GM12878 (cell line): Measurements from ENCODE around the gene DCAF4. TPM values are rescaled to one million over a fixed set of nuclear protein-coding genes. Genes with fewer than 3 reads are reported as not detected.

ENCODE experiments used
- ATAC-seq: fragments of 200-7000 bp; cut with Tn5 transposase; 3 replicates; pipeline ENCODE4 v1.9.1; 2020; ENCODE audit warnings: mild to moderate bottlenecking, moderate library complexity
- BruUV-seq: library from RNA; stranded (reverse); fragments of 400-500 nt; replicated peaks from 2 replicates; lab custom pipeline; 2021; lab: Mats Ljungman, UMichigan
- CTCF ChIA-PET: fragments of 300-600 bp; sonication (Branson Sonifier 250); formaldehyde crosslinking; extraction: SDS; loops from one replicate; lab custom pipeline; 2021; ENCODE audit warnings: inconsistent platforms; lab: Yijun Ruan, JAX
- POLR2A ChIA-PET: fragments of 350-600 bp; formaldehyde crosslinking; extraction: SDS; loops from one replicate; lab custom pipeline; 2021; ENCODE audit warnings: inconsistent platforms; lab: Charles Lee
- RAD21 ChIA-PET: fragments of 300-600 bp; sonication (Branson Sonifier 250); formaldehyde crosslinking; loops from one replicate; lab custom pipeline; 2023; ENCODE audit warnings: antibody characterized with exemption; ENCODE audit not compliant: unreplicated experiment; lab: Charles Lee
- SMC1A ChIA-PET: fragments of 300-600 bp; sonication (Branson Sonifier 250); formaldehyde crosslinking; loops from one replicate; lab custom pipeline; 2023; ENCODE audit not compliant: unreplicated experiment, uncharacterized antibody; lab: Charles Lee
- DNase-seq: peaks from one replicate; pipeline ENCODE4 v3.0.0-alpha.2; 2011; ENCODE audit warnings: low read depth, low spot score
- FAIRE-seq: peaks from 3 replicates; lab custom pipeline; 2011; peaks lifted over from hg19 to GRCh38; lab: Jason Lieb, UNC
- H2AFZ ChIP-seq: 2 replicates; pipeline ENCODE4 v1.6.0; 2011; ENCODE audit warnings: low read depth, low read length, control low read depth; ENCODE audit not compliant: control insufficient read depth
- H3K27ac ChIP-seq: 2 replicates; pipeline ENCODE4 v1.5.1; 2011; ENCODE audit warnings: control low read depth; ENCODE audit not compliant: control insufficient read depth, insufficient read depth
- H3K27me3 ChIP-seq, 2 experiments: replicated peaks in 1 of 2; 2 replicates each; pipeline versions ENCODE4 v1.6.0 to v1.6.1; 2011; ENCODE audit warnings: low read length in 1 of 2; ENCODE audit not compliant: control insufficient read depth in 2 of 2, insufficient read depth in 2 of 2
- H3K36me3 ChIP-seq, 2 experiments: 2 replicates each; pipeline ENCODE4 v1.5.1; 2011; ENCODE audit warnings: low read length in 1 of 2; ENCODE audit not compliant: control insufficient read depth in 2 of 2, insufficient read depth in 2 of 2
- H3K4me1 ChIP-seq: 2 replicates; pipeline ENCODE4 v1.6.1; 2011; ENCODE audit warnings: mild to moderate bottlenecking, low read length, moderate library complexity, mixed read lengths; ENCODE audit not compliant: control insufficient read depth, insufficient read depth
- H3K4me2 ChIP-seq: 2 replicates; pipeline ENCODE4 v1.6.0; 2011; ENCODE audit warnings: control low read depth; ENCODE audit not compliant: control insufficient read depth, insufficient read depth
- H3K4me3 ChIP-seq: fragments of 200-600 bp; sonication (generic); 2 replicates; pipeline ENCODE4 v1.5.1; 2016
- H3K79me2 ChIP-seq: 2 replicates; pipeline ENCODE4 v1.6.0; 2011; ENCODE audit warnings: low read length; ENCODE audit not compliant: control insufficient read depth, insufficient read depth
- H3K9ac ChIP-seq: 2 replicates; pipeline ENCODE4 v1.8.0; 2011; ENCODE audit warnings: low read length, control low read depth, mixed read lengths; ENCODE audit not compliant: control insufficient read depth, insufficient read depth
- H3K9me3 ChIP-seq: replicated peaks from 3 replicates; pipeline ENCODE4 v1.5.1; 2011; ENCODE audit warnings: mild to moderate bottlenecking, low read length; ENCODE audit not compliant: control insufficient read depth, insufficient read depth
- H4K20me1 ChIP-seq: 2 replicates; pipeline ENCODE4 v1.6.0; 2011; ENCODE audit not compliant: control insufficient read depth, insufficient read depth
- ASH2L ChIP-seq: fragments of 300-600, 200-600 bp; sonication (generic); IDR thresholded peaks from 2 replicates; pipeline ENCODE4 v1.6.1; 2017; ENCODE audit warnings: low read depth, mild to moderate bottlenecking, borderline replicate concordance
- CBX3 ChIP-seq: fragments of 200-600 bp; sonication (generic); IDR thresholded peaks from 2 replicates; pipeline ENCODE4 v1.6.1; 2016; ENCODE audit warnings: low read depth, borderline replicate concordance
- EED ChIP-seq: sonication (generic); IDR thresholded peaks from 2 replicates; pipeline ENCODE4 v1.6.1; 2016; ENCODE audit warnings: antibody characterized with exemption, low read depth
- MYB ChIP-seq: fragments of 150-350 bp; IDR thresholded peaks from 2 replicates; pipeline ENCODE4 v1.6.1; 2014; ENCODE audit warnings: mild to moderate bottlenecking, low read depth, low read length, borderline replicate concordance
- NFIC ChIP-seq: IDR thresholded peaks from 2 replicates; pipeline ENCODE4 v1.6.1; 2012; ENCODE audit warnings: low read depth, mild to moderate bottlenecking, inconsistent platforms, low read length, moderate library complexity
- SIX5 ChIP-seq: IDR thresholded peaks from 2 replicates; pipeline ENCODE4 v1.6.1; 2011; ENCODE audit warnings: mild to moderate bottlenecking, low read depth, low read length, moderate library complexity; ENCODE audit not compliant: severe bottlenecking
- SRF ChIP-seq, 2 experiments: IDR thresholded peaks; 2 replicates each; pipeline ENCODE4 v1.6.1; 2011; ENCODE audit warnings: low read depth in 2 of 2, low read length in 2 of 2, mild to moderate bottlenecking in 1 of 2, moderate library complexity in 1 of 2
- TARDBP ChIP-seq: IDR thresholded peaks from 2 replicates; pipeline ENCODE4 v1.6.1; 2016; ENCODE audit warnings: borderline replicate concordance
- TCF12 ChIP-seq: IDR thresholded peaks from 2 replicates; pipeline ENCODE4 v1.6.1; 2011; ENCODE audit warnings: low read depth, mild to moderate bottlenecking, low read length
- WGBS: methylation state at CpG from one replicate; pipeline ENCODE4 v1.1.6; 2016; ENCODE audit warnings: low lambda C conversion rate; ENCODE audit not compliant: insufficient replicate concordance, insufficient coverage; ENCODE audit errors: missing lambda C conversion rate; 5-methylcytosine and 5-hydroxymethylcytosine counted together
- in situ Hi-C: fragments of 300-500 bp; cut with MboI; formaldehyde crosslinking; loops from 9 replicates; pipeline ENCODE4 v1.14.3; 2018; ENCODE audit warnings: mixed read lengths
- intact Hi-C: fragments of 100-400 bp; cut with micrococcal nuclease; formaldehyde crosslinking; loops from one replicate; pipeline ENCODE4 v1.14.2; 2022; ENCODE audit not compliant: unreplicated experiment
- polyA plus RNA-seq, 11 experiments: library from polyadenylated mRNA; depleted of rRNA in 4 of 11; unstranded in 6 of 11; stranded (reverse) in 5 of 11; fragments of >200 nt; fragmentation: Nextera tagmentation in 4 of 11; fragmentation: Illumina TruSeq in 1 of 11; extraction: Ambion mirVana in 4 of 11; extraction: Trizol in 1 of 11; gene quantifications; 1 replicate in 1 of 11; 2 replicates in 10 of 11; pipeline versions ENCODE4 v1.2.1 to v1.2.3, GENCODE V29; 2011 to 2016; ENCODE audit warnings: inconsistent platforms in 2 of 11, missing spikeins in 2 of 11, low read depth in 1 of 11
- total RNA-seq, 4 experiments: library from RNA; depleted of rRNA in 3 of 4; stranded (reverse); fragments of >200 nt in 3 of 4; fragmentation: Illumina TruSeq in 1 of 4; extraction: Trizol in 1 of 4; gene quantifications; 2 replicates each; pipeline versions ENCODE4 v1.2.1 to v1.2.3, GENCODE V29; 2013 to 2021
- TF ChIP-seq, protein P1 (sequence below): fragments of 450-650 bp; formaldehyde crosslinking; IDR thresholded peaks from 2 replicates; pipeline ENCODE4 v1.4.0; 2020; ENCODE audit warnings: mild to moderate bottlenecking, moderate library complexity
- TF ChIP-seq, protein P2 (sequence below): fragments of 450-650 bp; IDR thresholded peaks from 2 replicates; pipeline ENCODE4 v1.6.1; 2016; ENCODE audit warnings: mild to moderate bottlenecking
- TF ChIP-seq, protein P3 (sequence below): IDR thresholded peaks from 2 replicates; pipeline ENCODE4 v1.6.1; 2011; ENCODE audit warnings: low read depth, low read length, improper control_type of control experiment, borderline replicate concordance

Gene DCAF4
- total and polyA plus RNA-seq, 10 of the 15 experiments (the other 5 are each of a cell fraction or from before 2014, with no cell fraction given) = 2.6 to 51.1 (median 21.0) TPM

DNA sequence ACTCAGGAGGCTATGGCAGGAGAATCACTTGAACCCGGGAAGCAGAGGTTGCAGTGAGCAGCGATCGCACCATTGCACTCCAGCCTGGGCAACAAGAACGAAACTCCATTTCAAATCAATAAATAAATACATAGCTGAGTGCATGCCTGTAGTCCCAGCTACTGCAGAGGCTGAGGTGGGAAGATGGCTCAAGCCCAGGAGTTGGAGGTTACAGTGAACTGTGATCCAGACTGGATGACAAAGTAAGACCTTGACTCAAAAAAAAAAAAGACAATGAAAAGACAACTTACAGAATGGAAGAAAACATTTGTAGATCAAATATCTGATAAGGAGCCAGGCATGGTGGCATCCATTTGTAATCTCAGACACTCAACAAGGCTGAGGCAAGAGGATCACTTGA, 73.1 kb downstream of the DCAF4 start (continued):
- TF ChIP-seq, protein P1, sequence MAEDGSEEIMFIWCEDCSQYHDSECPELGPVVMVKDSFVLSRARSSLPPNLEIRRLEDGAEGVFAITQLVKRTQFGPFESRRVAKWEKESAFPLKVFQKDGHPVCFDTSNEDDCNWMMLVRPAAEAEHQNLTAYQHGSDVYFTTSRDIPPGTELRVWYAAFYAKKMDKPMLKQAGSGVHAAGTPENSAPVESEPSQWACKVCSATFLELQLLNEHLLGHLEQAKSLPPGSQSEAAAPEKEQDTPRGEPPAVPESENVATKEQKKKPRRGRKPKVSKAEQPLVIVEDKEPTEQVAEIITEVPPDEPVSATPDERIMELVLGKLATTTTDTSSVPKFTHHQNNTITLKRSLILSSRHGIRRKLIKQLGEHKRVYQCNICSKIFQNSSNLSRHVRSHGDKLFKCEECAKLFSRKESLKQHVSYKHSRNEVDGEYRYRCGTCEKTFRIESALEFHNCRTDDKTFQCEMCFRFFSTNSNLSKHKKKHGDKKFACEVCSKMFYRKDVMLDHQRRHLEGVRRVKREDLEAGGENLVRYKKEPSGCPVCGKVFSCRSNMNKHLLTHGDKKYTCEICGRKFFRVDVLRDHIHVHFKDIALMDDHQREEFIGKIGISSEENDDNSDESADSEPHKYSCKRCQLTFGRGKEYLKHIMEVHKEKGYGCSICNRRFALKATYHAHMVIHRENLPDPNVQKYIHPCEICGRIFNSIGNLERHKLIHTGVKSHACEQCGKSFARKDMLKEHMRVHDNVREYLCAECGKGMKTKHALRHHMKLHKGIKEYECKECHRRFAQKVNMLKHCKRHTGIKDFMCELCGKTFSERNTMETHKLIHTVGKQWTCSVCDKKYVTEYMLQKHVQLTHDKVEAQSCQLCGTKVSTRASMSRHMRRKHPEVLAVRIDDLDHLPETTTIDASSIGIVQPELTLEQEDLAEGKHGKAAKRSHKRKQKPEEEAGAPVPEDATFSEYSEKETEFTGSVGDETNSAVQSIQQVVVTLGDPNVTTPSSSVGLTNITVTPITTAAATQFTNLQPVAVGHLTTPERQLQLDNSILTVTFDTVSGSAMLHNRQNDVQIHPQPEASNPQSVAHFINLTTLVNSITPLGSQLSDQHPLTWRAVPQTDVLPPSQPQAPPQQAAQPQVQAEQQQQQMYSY (CRISPR knock-in tag) = no peak
- TF ChIP-seq, protein P2, sequence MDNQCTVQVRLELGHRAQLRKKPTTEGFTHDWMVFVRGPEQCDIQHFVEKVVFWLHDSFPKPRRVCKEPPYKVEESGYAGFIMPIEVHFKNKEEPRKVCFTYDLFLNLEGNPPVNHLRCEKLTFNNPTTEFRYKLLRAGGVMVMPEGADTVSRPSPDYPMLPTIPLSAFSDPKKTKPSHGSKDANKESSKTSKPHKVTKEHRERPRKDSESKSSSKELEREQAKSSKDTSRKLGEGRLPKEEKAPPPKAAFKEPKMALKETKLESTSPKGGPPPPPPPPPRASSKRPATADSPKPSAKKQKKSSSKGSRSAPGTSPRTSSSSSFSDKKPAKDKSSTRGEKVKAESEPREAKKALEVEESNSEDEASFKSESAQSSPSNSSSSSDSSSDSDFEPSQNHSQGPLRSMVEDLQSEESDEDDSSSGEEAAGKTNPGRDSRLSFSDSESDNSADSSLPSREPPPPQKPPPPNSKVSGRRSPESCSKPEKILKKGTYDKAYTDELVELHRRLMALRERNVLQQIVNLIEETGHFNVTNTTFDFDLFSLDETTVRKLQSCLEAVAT = no peak
- no peak for TF ChIP-seq CBX3

DNA sequence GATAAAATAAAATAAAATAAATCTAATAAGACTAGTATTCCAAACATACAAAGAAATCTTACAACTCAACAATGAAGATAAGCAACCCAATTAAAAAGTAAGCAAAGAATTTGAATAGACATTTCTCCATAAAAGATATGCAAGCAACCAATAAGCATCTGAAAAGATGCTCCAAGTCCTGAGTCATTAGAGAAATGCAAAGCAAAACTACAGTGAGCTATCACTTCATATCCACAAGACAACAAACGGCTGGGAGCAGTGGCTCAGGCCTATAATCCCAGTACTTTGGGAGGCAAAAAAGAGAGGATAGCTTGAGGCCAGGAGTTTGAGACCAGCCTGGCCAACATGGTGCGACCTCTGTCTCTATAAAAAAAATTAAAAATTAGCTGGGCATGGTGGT, 73.8 kb downstream of the DCAF4 start:
- ATAC-seq (no peak), DNase-seq (no peak), FAIRE-seq (no peak)
- POLR2A ChIA-PET = no interaction called here
- Histone ChIP-seq H3K79me2 (no peaks in the 10 kb centered on the region), H3K4me3 (no peak overlapping the region), H3K27ac (no peak overlapping the region), H2AFZ (no peak overlapping the region), H4K20me1 (no peaks in the 10 kb centered on the region), H3K36me3 (peaks cover 8 to 10% of the 10 kb centered on the region in 2 experiments; a peak in 3 of 4 replicates), H3K9me3 (no peaks in the 10 kb centered on the region), H3K4me1 (no peaks in the 10 kb centered on the region), H3K4me2 (no peak overlapping the region), H3K9ac (no peak overlapping the region), H3K27me3 (no peaks in the 10 kb centered on the region)
- BruUV-seq = no TSS peak
- no peak for TF ChIP-seq ASH2L
- TF ChIP-seq NFIC = no peak
- TF ChIP-seq EED = no peak
- TF ChIP-seq SRF (IDR thresholded peaks at IDR 0.05; ENCODE audit: low read depth in 2 of 2, low read length in 2 of 2) = no peak
- TF ChIP-seq SIX5 = no peak
- no peak for TF ChIP-seq TCF12
- TF ChIP-seq MYB = no peak
- TF ChIP-seq TARDBP = no peak
- TF ChIP-seq, protein P3, sequence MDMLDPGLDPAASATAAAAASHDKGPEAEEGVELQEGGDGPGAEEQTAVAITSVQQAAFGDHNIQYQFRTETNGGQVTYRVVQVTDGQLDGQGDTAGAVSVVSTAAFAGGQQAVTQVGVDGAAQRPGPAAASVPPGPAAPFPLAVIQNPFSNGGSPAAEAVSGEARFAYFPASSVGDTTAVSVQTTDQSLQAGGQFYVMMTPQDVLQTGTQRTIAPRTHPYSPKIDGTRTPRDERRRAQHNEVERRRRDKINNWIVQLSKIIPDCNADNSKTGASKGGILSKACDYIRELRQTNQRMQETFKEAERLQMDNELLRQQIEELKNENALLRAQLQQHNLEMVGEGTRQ = no peak
- SMC1A ChIA-PET = interaction anchor here (1.1 kb wide), 1 partner anchor 195 kb away, joined by 3 read pairs; no protein-coding TSS in a partner anchor
- intact Hi-C loops = no loop called here
- in situ Hi-C loops = no loop called here
- RAD21 ChIA-PET = interaction anchor here (0.5 kb wide), 1 partner anchor 630 kb away, joined by 3 read pairs; no protein-coding TSS in a partner anchor
- CTCF ChIA-PET = interaction anchor here (0.6 to 1.1 kb wide), 4 partner anchors 13 to 638 kb away, joined by 3 read pairs; no protein-coding TSS in a partner anchor
- WGBS = 91% methylated on average over 2 of the region's 2 CpGs
